Measurements from ENCODE around the gene ZSCAN31.

DNA sequence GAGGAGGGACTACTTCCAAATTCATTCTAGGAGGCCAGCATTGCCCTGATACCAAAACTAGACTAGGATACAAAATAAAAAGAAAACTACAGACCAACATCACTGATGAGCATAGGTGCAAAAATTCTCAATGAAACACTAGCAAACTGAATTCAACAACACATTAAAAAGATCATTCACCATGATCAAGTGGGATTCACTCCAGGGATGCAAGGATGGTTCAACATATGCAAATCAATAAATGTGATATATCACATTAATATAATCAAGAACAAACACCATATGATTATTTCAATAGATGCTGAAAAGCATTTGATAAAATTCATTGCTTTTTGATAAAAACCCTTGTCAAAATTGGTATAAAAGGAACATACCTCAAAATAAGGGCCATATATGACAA lies 44.4 kb downstream of the ZSCAN31 start:
- TF ChIP-seq CTCF (conservative IDR thresholded peaks at IDR 0.05; ENCODE audit: low read depth, low read length), result no peak
- TF ChIP-seq EZH2 (IDR thresholded peaks at IDR 0.05; ENCODE audit: borderline replicate concordance, low read depth, low read length, poor library complexity, severe bottlenecking), result no peak

All from A673 (cell line).